Measurements from ENCODE around the gene SQSTM1.

The SQSTM1 gene

GRCh38 chr5:179795049-179795862, 25.4 kb upstream of the SQSTM1 start:
- peak; percentile 36 for DNase-seq (ENCODE audit: low spot score)

GRCh38 chr5:179795863-179796833, 24.6 kb upstream of the SQSTM1 start:
- peak; percentile 85 for DNase-seq (ENCODE audit: low spot score)

GRCh38 chr5:179796877-179797608, 23.7 kb upstream of the SQSTM1 start:
- DNase-seq (ENCODE audit: low spot score), result peak; percentile 53

DNA sequence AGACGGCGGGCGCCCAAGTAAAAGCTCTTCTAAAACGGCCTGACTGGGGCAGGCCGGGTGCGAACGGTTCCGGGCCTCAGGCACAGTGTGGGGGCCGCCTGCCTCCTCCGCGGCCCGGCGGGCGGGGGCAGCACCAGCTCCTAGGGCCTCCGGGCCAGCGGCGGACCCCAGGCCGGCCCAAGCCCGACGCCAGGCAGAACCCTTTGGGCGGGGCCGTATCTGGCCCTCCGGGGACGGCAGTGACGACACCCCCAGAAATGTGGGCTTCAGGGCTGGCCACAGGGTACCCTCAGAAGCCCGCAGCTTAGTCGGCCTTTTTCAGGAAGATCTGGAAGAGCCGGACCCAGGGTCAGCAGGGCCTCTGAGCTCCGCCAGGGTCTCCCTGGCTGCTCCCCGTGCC, 23.0 kb upstream of the SQSTM1 start:
- no peak for DNase-seq (ENCODE audit: low spot score)

- DNase-seq (ENCODE audit: low spot score), result no peak
Observed at GRCh38 chr5:179798144-179798770, 22.4 kb upstream of the SQSTM1 start.

GRCh38 chr5:179798771-179799643, 21.7 kb upstream of the SQSTM1 start:
- no peak for DNase-seq (ENCODE audit: low spot score)

GRCh38 chr5:179799644-179799973, 21.1 kb upstream of the SQSTM1 start:
- no peak for DNase-seq (ENCODE audit: low spot score)

GRCh38 chr5:179800071-179800695, 20.5 kb upstream of the SQSTM1 start:
- no peak for DNase-seq (ENCODE audit: low spot score)

DNA sequence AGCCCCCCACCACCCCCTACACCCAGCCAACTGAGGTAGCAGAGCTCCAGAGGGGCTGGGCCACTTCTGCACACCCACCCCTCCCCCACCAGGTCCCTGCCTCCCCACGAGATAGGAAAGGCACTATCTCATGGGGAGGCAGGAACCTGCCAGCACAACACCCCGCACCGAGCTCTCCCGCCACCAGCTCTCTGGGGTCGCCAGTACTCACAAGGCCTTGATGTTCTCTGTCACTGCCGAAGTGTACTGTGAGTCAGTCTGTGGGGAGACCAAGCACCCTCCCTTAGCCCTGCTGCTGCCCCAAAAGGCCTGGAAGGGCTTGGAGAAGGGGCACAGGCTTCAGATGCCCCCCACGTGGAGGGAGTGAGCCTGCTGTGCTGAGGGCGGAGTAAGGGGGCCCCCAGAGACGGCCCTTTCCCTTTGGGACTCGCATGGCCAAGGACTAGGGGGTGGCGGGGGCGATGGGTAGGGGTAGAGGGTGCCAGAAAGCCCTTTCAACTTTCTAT, 20.0 kb upstream of the SQSTM1 start:
- DNase-seq (ENCODE audit: low spot score), result peak; percentile 35

- DNase-seq (ENCODE audit: low spot score), result no peak
Observed at GRCh38 chr5:179801304-179802206, 19.1 kb upstream of the SQSTM1 start.

DNA sequence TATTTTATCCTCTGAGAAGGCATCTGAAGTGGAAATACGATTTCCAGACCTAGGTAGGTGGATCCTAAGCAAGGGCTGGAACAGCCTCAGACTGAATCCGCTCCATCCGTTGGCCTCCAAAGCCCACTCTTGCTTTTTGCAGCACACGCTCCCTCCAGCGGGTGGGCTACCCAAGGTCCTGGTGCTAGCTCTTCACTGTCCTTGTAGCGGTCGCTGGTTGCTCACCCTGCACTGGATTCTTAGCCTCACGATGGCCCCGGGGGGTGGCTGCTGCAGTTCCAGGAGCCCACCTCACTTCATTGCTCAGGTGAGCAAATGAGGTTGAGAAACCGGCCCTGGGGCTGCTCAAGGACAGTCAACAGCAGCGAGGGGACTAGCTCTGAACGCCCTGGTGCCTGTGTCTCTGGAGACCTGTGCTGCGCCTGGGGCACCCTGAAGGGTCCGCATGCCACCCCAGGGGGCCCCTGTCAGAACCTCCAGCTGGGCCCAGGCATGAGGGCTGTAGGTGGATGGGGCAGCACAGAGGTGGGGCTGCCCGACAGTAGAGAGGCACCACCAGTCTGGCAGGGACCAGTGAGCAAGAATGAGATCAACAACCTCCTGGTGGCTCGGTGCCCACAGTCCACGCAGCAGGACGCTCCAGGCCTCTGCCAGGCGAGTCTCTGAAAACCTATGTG, 18.4 kb upstream of the SQSTM1 start:
- peak; percentile 42 for DNase-seq (ENCODE audit: low spot score)

DNA sequence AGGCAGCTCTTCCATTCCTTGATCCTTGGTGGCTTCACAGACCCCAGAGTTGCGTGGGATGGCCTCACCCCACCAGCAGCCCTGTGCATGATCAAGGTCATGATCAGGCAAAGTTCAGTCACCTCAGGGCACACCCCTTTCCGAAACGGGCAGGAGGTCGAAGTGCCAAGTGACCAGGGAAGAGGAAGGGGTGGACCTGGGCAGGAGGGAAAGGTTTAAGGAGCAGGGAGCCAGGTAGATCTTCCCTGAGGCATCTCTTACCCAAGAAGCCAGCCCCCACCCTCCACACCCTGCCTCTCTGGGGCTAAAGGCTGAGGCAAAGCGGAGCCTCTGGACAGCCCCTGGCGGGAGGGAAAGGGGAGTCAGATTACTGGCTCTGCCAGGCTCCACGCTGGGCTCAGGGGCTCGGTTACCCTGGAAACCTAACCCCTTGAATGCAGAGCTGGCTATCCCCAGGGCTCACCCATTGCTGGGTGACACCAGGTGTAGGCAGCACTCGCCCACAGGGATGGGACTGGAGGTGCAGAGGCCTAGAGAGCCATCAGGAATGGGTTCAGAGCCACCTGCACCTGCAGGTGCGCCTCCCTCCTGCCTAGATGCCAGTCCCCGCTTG, 17.6 kb upstream of the SQSTM1 start:
- DNase-seq (ENCODE audit: low spot score), result no peak

GRCh38 chr5:179803651-179804554, 16.8 kb upstream of the SQSTM1 start:
- DNase-seq (ENCODE audit: low spot score), result peak; percentile 74

GRCh38 chr5:179804555-179804947, 16.2 kb upstream of the SQSTM1 start:
- DNase-seq (ENCODE audit: low spot score), result no peak

- DNase-seq (ENCODE audit: low spot score), result no peak
Observed at GRCh38 chr5:179805070-179805528, 15.6 kb upstream of the SQSTM1 start.

DNA sequence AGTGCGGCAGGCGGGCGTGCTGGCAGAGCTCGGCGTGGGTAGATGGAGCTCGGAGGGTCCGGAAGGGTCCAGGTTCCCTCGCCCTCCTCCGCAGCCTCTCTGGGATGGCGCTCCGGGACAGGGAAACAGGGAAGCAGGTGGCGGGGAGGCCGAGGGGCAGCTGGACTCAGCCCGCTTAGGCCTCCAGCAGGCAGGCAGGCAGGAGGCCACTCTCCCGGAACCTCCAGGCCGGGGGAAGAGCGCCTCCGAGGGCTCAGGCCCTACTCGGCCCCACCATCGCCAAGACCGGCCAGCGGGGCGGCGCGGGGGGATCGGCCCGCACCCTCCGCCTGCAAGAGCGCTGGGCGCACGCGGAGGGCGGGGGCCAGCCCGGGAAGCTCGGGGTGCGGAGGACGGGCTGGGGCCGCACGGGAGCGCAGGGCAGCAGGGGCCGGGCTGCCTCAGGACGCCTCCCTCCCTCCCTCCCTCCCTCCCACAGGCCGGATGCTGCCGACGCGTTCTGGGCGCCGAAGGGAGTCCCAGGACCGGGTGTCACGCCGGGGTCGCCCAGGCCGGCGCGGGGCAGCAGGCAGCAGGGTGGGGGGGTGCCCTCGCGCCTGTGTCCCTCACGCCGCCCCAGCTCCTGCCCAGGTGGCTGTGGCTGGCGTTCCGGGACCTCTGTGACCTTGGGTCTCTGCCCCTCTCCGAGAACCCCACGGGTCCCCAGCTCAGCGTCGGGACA, 15.0 kb upstream of the SQSTM1 start:
- DNase-seq (ENCODE audit: low spot score), result peak; percentile 43
